HUES48 (cell line): ENCODE measurements around the gene SLC6A19.

ENCODE experiments used
- H3K27ac ChIP-seq: one replicate; pipeline ENCODE4 v1.7.0; 2013; ENCODE audit warnings: low read depth, low read length, inconsistent platforms
- H3K27me3 ChIP-seq: 2 replicates; pipeline ENCODE4 v1.6.1; 2013; ENCODE audit warnings: mild to moderate bottlenecking, low read length; ENCODE audit not compliant: control insufficient read depth, insufficient read depth
- H3K36me3 ChIP-seq: 2 replicates; pipeline ENCODE4 v1.6.1; 2013; ENCODE audit warnings: low read length; ENCODE audit not compliant: control insufficient read depth, insufficient read depth
- H3K4me1 ChIP-seq: 2 replicates; pipeline ENCODE4 v1.6.1; 2013; ENCODE audit warnings: mild to moderate bottlenecking, low read length; ENCODE audit not compliant: control insufficient read depth, insufficient read depth
- H3K4me3 ChIP-seq: 2 replicates; pipeline ENCODE4 v1.5.1; 2013; ENCODE audit warnings: mild to moderate bottlenecking, low read depth, low read length
- H3K9ac ChIP-seq: 2 replicates; pipeline ENCODE4 v1.6.1; 2013; ENCODE audit warnings: mild to moderate bottlenecking, low read depth, low read length, moderate library complexity
- H3K9me3 ChIP-seq: 2 replicates; pipeline ENCODE4 v1.6.1; 2013; ENCODE audit warnings: low read length; ENCODE audit not compliant: control insufficient read depth, insufficient read depth

Gene SLC6A19

DNA sequence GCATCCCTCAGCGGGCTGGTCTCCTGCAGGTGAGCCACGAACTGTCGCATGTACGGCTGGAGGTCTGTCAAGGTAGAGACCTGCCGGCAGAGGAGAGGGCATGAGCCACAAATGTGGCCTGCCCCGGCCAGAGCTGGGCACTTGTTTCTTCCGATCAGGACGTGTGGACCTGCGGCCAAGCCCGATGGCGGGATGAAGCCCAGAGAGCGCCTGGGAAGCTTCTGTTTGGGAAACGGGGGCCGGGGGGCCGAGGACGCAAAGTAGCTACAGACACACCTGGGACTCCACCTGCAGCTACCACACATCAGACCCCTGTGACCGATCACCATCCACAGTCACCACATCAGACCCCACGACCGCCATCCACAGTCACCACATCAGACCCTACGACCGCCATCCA, 70.8 kb downstream of the SLC6A19 start:
- no peaks in the 10 kb centered on the region for H3K27me3 ChIP-seq
- H3K4me1 ChIP-seq, result no peaks in the 10 kb centered on the region
- H3K9ac ChIP-seq, result no peak overlapping the region
- H3K36me3 ChIP-seq, result peaks cover 40% of the 10 kb centered on the region
- no peak overlapping the region for H3K27ac ChIP-seq
- no peaks in the 10 kb centered on the region for H3K9me3 ChIP-seq
- no peak overlapping the region for H3K4me3 ChIP-seq

DNA sequence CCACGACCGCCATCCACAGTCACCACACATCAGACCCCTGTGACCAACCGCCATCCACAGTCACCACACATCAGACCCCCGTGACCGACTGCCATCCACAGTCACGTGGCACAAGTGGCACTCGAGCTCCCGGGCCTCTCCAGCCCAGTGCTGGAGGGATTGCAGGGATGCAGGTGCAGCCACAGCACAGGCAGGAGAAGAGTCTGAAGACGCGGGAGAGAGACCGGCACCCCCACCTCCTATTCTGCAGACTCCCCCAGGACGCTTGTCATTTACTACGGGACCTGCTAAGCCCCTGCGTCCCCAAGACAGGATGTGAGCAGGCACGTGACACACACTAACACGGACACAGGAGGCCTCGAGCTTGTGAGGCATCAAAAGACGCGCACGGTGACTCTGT, 72.3 kb downstream of the SLC6A19 start:
- H3K4me1 ChIP-seq, result no peaks in the 10 kb centered on the region
- no peak overlapping the region for H3K4me3 ChIP-seq
- H3K36me3 ChIP-seq, result peaks cover 42% of the 10 kb centered on the region
- H3K9ac ChIP-seq, result no peak overlapping the region
- H3K9me3 ChIP-seq, result no peaks in the 10 kb centered on the region
- no peaks in the 10 kb centered on the region for H3K27me3 ChIP-seq
- no peak overlapping the region for H3K27ac ChIP-seq

DNA sequence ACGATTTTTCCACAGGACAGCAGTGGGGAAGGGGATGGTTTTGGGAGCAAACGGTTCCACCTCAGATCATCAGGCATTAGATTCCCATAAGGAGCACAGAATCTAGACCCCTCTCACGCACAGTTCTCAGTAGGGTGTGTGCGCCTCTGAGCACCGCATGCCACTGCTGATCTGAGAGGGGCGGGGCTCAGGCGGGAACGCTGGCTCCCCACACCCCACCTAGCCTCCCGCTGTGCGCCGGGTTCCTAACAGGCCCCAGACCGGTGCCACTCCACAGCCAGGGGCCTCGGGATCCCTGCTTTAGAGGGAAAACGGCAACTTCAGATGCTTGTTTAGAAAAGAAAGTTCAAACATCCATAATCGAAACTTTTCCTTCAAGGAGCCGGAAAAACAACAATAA, 73.1 kb downstream of the SLC6A19 start:
- H3K36me3 ChIP-seq, result peaks cover 48% of the 10 kb centered on the region
- H3K27ac ChIP-seq, result no peak overlapping the region
- H3K9ac ChIP-seq, result no peak overlapping the region
- H3K4me1 ChIP-seq, result no peaks in the 10 kb centered on the region
- no peaks in the 10 kb centered on the region for H3K27me3 ChIP-seq
- H3K4me3 ChIP-seq, result no peak overlapping the region
- no peaks in the 10 kb centered on the region for H3K9me3 ChIP-seq
